Measurements from ENCODE around the gene ASTN2. TPM values are rescaled to one million over a fixed set of nuclear protein-coding genes. Genes with fewer than 3 reads are reported as not detected.

ASTN2 gene
- total RNA-seq, 1 donor from 2014 or later: 13.6 TPM

DNA sequence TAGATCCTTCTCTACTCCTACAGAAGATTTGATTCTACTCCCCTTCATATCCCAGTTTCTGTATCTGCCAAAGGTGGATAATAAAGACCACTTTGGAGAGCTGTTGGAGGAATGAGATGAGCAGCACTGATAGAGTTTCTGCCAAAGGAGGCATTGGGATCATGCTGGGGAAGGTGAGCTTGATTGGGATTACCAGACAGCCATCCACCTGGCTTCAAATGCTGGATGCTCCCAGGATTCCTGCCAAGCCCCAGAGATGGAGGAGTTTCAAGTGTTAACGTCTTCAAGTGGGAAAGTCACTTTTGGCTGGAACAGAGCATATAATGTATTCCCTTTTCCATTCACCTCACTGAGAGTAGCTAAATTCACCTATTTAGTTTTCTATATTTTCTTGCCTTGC is 379.3 kb downstream of the ASTN2 start:
- no peaks in the 10 kb centered on the region for H3K27me3 ChIP-seq (ENCODE audit: insufficient read depth, low read length)
- H3K4me3 ChIP-seq (ENCODE audit: insufficient read depth, low read depth, low read length): no peak overlapping the region
- no peaks in the 10 kb centered on the region for H3K9me3 ChIP-seq (ENCODE audit: insufficient read depth, low read depth, low read length)
- no peaks in the 10 kb centered on the region for H3K4me1 ChIP-seq (ENCODE audit: insufficient read depth, low read length)
- Mint-ChIP-seq H3K36me3 (ENCODE audit: low read depth, unreplicated experiment) (no peaks in the 10 kb centered on the region), H3K27me3 (ENCODE audit: low read depth, unreplicated experiment) (no peaks in the 10 kb centered on the region), H3K9me3 (ENCODE audit: unreplicated experiment) (no peaks in the 10 kb centered on the region), H3K27ac (ENCODE audit: unreplicated experiment) (no peak overlapping the region), H3K4me1 (ENCODE audit: low read depth, unreplicated experiment) (no peaks in the 10 kb centered on the region), H3K4me3 (ENCODE audit: unreplicated experiment) (no peak overlapping the region)
- H3K79me2 ChIP-seq (ENCODE audit: insufficient read depth, low read length): no peaks in the 10 kb centered on the region
- H3K36me3 ChIP-seq (ENCODE audit: insufficient read depth, low read length): no peaks in the 10 kb centered on the region
- no peak overlapping the region for H2AFZ ChIP-seq (ENCODE audit: low read depth, low read length)
- TF ChIP-seq, protein P1, sequence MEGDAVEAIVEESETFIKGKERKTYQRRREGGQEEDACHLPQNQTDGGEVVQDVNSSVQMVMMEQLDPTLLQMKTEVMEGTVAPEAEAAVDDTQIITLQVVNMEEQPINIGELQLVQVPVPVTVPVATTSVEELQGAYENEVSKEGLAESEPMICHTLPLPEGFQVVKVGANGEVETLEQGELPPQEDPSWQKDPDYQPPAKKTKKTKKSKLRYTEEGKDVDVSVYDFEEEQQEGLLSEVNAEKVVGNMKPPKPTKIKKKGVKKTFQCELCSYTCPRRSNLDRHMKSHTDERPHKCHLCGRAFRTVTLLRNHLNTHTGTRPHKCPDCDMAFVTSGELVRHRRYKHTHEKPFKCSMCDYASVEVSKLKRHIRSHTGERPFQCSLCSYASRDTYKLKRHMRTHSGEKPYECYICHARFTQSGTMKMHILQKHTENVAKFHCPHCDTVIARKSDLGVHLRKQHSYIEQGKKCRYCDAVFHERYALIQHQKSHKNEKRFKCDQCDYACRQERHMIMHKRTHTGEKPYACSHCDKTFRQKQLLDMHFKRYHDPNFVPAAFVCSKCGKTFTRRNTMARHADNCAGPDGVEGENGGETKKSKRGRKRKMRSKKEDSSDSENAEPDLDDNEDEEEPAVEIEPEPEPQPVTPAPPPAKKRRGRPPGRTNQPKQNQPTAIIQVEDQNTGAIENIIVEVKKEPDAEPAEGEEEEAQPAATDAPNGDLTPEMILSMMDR (IDR thresholded peaks at IDR 0.05; ENCODE audit: insufficient read depth, low read depth, low read length): no peak
- no peak for TF ChIP-seq EZH2 (IDR thresholded peaks at IDR 0.05; ENCODE audit: insufficient read depth, low read length)
- H3K27ac ChIP-seq (ENCODE audit: low read depth, low read length): no peak overlapping the region
- no peak overlapping the region for H3K9ac ChIP-seq (ENCODE audit: low read length)
- no peak overlapping the region for H3K4me2 ChIP-seq (ENCODE audit: low read length)
- DNase-seq (ENCODE audit: low read depth) (no peak), FAIRE-seq (no peak)
- no peaks in the 10 kb centered on the region for H4K20me1 ChIP-seq (ENCODE audit: insufficient read depth, low read length)

- no peak for FAIRE-seq
These were observed 380.0 kb downstream of the ASTN2 start for GRCh38 chr9:117034866-117035265.

DNA sequence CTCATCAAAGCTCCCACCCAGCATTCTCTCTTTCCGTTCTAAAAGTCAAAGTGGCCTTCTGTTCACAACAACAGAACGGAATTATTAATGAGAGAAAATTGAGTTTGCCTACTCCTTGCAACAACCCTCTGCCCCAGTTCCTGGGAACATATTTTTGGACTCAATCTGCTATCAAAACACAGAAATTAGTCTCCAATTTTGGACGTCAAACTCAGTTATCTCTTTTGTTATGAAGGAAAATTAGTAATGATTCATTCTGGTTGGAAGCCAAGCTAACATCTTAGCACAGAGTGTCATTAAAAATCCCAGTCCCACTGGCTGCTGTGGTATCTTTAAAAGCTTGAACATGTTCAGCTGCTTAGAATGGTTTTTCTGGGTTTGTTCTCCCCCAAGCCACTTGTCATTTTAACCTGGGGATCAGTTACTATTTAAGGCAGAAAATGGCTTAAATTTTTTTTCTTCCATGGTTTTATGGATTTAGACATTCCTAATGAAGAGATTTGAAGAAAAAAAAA is 384.5 kb downstream of the ASTN2 start:
- Histone ChIP-seq H2AFZ (ENCODE audit: low read depth, low read length) (no peak overlapping the region), H3K9ac (ENCODE audit: low read length) (no peak overlapping the region), H3K4me2 (ENCODE audit: low read length) (no peak overlapping the region), H3K4me1 (ENCODE audit: insufficient read depth, low read length) (no peaks in the 10 kb centered on the region), H3K9me3 (ENCODE audit: insufficient read depth, low read depth, low read length) (no peaks in the 10 kb centered on the region), H3K36me3 (ENCODE audit: insufficient read depth, low read length) (no peaks in the 10 kb centered on the region), H3K79me2 (ENCODE audit: insufficient read depth, low read length) (no peaks in the 10 kb centered on the region), H3K27ac (ENCODE audit: low read depth, low read length) (no peak overlapping the region), H3K27me3 (ENCODE audit: insufficient read depth, low read length) (no peaks in the 10 kb centered on the region), H4K20me1 (ENCODE audit: insufficient read depth, low read length) (no peaks in the 10 kb centered on the region), H3K4me3 (ENCODE audit: insufficient read depth, low read depth, low read length) (no peak overlapping the region)
- H3K36me3 Mint-ChIP-seq (ENCODE audit: low read depth, unreplicated experiment): no peaks in the 10 kb centered on the region
- H3K9me3 Mint-ChIP-seq (ENCODE audit: unreplicated experiment): no peaks in the 10 kb centered on the region
- DNase-seq (ENCODE audit: low read depth) (no peak), FAIRE-seq (no peak)
- no peaks in the 10 kb centered on the region for H3K4me1 Mint-ChIP-seq (ENCODE audit: low read depth, unreplicated experiment)
- no peak overlapping the region for H3K27ac Mint-ChIP-seq (ENCODE audit: unreplicated experiment)
- no peak for TF ChIP-seq EZH2 (IDR thresholded peaks at IDR 0.05; ENCODE audit: insufficient read depth, low read length)
- TF ChIP-seq, protein P1 (IDR thresholded peaks at IDR 0.05; ENCODE audit: insufficient read depth, low read depth, low read length): no peak
- H3K27me3 Mint-ChIP-seq (ENCODE audit: low read depth, unreplicated experiment): peaks cover 5% of the 10 kb centered on the region
- no peak overlapping the region for H3K4me3 Mint-ChIP-seq (ENCODE audit: unreplicated experiment)

More at GRCh38 chr9:117034866-117035265, 380.0 kb downstream of the ASTN2 start:
- Histone ChIP-seq H3K27ac (ENCODE audit: low read depth, low read length) (no peak overlapping the region), H3K4me1 (ENCODE audit: insufficient read depth, low read length) (no peaks in the 10 kb centered on the region), H3K9ac (ENCODE audit: low read length) (no peak overlapping the region), H3K9me3 (ENCODE audit: insufficient read depth, low read depth, low read length) (no peaks in the 10 kb centered on the region), H3K27me3 (ENCODE audit: insufficient read depth, low read length) (no peaks in the 10 kb centered on the region), H3K4me3 (ENCODE audit: insufficient read depth, low read depth, low read length) (no peak overlapping the region), H2AFZ (ENCODE audit: low read depth, low read length) (no peak overlapping the region), H3K4me2 (ENCODE audit: low read length) (no peak overlapping the region), H3K36me3 (ENCODE audit: insufficient read depth, low read length) (no peaks in the 10 kb centered on the region), H3K79me2 (ENCODE audit: insufficient read depth, low read length) (no peaks in the 10 kb centered on the region), H4K20me1 (ENCODE audit: insufficient read depth, low read length) (no peaks in the 10 kb centered on the region)
- Mint-ChIP-seq H3K27me3 (ENCODE audit: low read depth, unreplicated experiment) (no peaks in the 10 kb centered on the region), H3K4me3 (ENCODE audit: unreplicated experiment) (no peak overlapping the region), H3K4me1 (ENCODE audit: low read depth, unreplicated experiment) (no peaks in the 10 kb centered on the region), H3K9me3 (ENCODE audit: unreplicated experiment) (no peaks in the 10 kb centered on the region), H3K27ac (ENCODE audit: unreplicated experiment) (no peak overlapping the region), H3K36me3 (ENCODE audit: low read depth, unreplicated experiment) (no peaks in the 10 kb centered on the region)
- no peak for DNase-seq (ENCODE audit: low read depth)
- TF ChIP-seq, protein P1 (IDR thresholded peaks at IDR 0.05; ENCODE audit: insufficient read depth, low read depth, low read length): no peak
- TF ChIP-seq EZH2 (IDR thresholded peaks at IDR 0.05; ENCODE audit: insufficient read depth, low read length): no peak
